Measurements from ENCODE around the gene FOXD2. TPM values are rescaled to one million over a fixed set of nuclear protein-coding genes. Genes with fewer than 3 reads are reported as not detected.

FOXD2 gene
- 0.79 and 1.0 TPM in 2 replicates for total RNA-seq (2014; rRNA removed; shearing (Covaris generic))
- 2.3 and 3.1 TPM in 2 replicates for polyA plus RNA-seq (2015; cell fraction: cytosol; rRNA removed)
- polyA plus RNA-seq (2015; cell fraction: nucleus; rRNA removed): 0.72 and 1.8 TPM in 2 replicates

- in situ Hi-C loops (cut with HindIII; ENCODE audit: low pct_unique_long_range_greater_than_20kb, low sequenced_read_pairs): no loop called here
- peak; percentile 74 for DNase-seq (ENCODE audit: low read depth, low spot score)
Measured at GRCh38 chr1:47437447-47438164, at the start of gene FOXD2. TSS of gene FOXD2 (plus strand) at chr1:47438044. CDS start at chr1:47438136, 92 bp downstream.

- peak; percentile 78 for DNase-seq (ENCODE audit: low read depth, low spot score)
- in situ Hi-C loops (cut with HindIII; ENCODE audit: low pct_unique_long_range_greater_than_20kb, low sequenced_read_pairs): no loop called here
Measured at GRCh38 chr1:47388891-47389238, 49.0 kb upstream of the FOXD2 start.

DNA sequence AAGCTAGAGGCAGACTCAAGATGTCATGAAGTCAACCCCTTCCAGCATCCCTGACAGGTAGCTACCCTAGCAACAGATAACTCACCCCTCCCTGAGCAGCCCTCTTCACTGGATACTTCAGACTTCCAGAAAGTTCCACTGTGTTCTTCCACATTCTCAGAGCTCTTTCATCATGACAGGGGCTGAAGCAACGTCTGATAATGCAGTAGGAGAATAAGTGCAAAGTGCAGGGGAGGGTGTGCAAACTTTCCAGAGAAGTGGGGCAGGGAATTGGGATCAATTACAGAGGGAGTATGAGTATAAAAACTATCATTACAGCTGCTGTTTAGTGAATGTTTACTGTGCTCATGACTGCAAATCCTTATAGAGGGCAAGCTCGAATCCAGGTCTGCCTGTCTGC, 48.1 kb upstream of the FOXD2 start:
- no peak for DNase-seq (ENCODE audit: low read depth, low spot score)
- in situ Hi-C loops (cut with HindIII; ENCODE audit: low pct_unique_long_range_greater_than_20kb, low sequenced_read_pairs): no loop called here

- no peak for DNase-seq (ENCODE audit: low read depth, low spot score)
- in situ Hi-C loops (cut with HindIII; ENCODE audit: low pct_unique_long_range_greater_than_20kb, low sequenced_read_pairs): no loop called here
Measured at GRCh38 chr1:47390843-47391242, 47.0 kb upstream of the FOXD2 start.

- no peak for DNase-seq (ENCODE audit: low read depth, low spot score)
- in situ Hi-C loops (cut with HindIII; ENCODE audit: low pct_unique_long_range_greater_than_20kb, low sequenced_read_pairs): no loop called here
Measured at GRCh38 chr1:47393141-47393540, 44.7 kb upstream of the FOXD2 start.

DNA sequence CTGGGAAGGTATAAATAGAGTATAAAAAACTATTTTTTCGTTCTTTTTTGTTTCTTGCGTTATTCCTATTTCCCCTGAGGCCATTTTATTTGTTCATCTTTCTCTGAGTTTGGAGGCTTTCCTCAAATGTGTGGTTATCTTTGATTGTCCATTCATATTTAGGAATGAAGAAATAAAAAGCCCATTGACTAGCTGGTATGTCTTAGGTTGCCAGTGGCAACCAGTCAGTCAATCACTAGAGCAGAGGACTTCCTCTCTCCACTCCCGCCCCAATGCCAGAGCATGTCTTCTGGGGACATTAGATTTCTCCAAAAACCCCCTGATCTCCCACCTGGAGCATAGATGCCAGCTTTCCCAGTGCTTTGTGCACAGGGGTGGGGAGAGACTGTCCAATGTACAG, 42.4 kb upstream of the FOXD2 start:
- in situ Hi-C loops (cut with HindIII; ENCODE audit: low pct_unique_long_range_greater_than_20kb, low sequenced_read_pairs): no loop called here
- DNase-seq (ENCODE audit: low read depth, low spot score): peak; percentile 89

DNA sequence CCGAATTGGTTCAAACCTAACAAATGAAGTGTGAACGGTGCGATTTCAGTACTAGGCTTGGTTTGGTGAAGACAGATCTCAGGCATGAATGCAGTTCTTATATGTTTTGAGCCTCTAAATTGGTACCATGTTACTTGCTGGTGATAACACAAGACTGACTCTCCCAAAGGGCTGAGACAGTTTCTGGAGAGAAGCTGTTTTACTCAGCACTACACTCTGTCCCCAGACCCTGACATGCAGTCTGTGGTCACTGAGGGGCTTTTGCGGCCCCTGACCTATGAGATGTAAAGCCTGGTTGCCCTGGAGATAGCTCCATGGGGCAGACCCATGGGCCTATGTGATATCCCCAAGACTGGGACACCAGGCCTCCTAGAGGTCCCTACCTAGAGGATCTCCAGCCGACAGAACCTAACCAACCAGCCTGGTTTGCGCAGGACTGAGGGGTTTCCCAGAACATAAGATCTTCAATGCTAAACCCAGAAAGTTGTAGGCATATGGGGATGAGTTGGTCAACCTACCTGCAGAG, 41.1 kb upstream of the FOXD2 start:
- in situ Hi-C loops (cut with HindIII; ENCODE audit: low pct_unique_long_range_greater_than_20kb, low sequenced_read_pairs): no loop called here

GRCh38 chr1:47399138-47399845, 38.6 kb upstream of the FOXD2 start:
- in situ Hi-C loops (cut with HindIII; ENCODE audit: low pct_unique_long_range_greater_than_20kb, low sequenced_read_pairs): no loop called here

More for the DNA sequence above, 41.1 kb upstream of the FOXD2 start:
- no peak for DNase-seq (ENCODE audit: low read depth, low spot score)

GRCh38 chr1:47399846-47400155, 38.0 kb upstream of the FOXD2 start:
- in situ Hi-C loops (cut with HindIII; ENCODE audit: low pct_unique_long_range_greater_than_20kb, low sequenced_read_pairs): no loop called here

More at GRCh38 chr1:47399138-47399845, 38.6 kb upstream of the FOXD2 start:
- no peak for DNase-seq (ENCODE audit: low read depth, low spot score)

GRCh38 chr1:47401761-47402160, 36.1 kb upstream of the FOXD2 start:
- DNase-seq (ENCODE audit: low read depth, low spot score): no peak
- in situ Hi-C loops (cut with HindIII; ENCODE audit: low pct_unique_long_range_greater_than_20kb, low sequenced_read_pairs): no loop called here

More at GRCh38 chr1:47399846-47400155, 38.0 kb upstream of the FOXD2 start:
- DNase-seq (ENCODE audit: low read depth, low spot score): no peak

DNA sequence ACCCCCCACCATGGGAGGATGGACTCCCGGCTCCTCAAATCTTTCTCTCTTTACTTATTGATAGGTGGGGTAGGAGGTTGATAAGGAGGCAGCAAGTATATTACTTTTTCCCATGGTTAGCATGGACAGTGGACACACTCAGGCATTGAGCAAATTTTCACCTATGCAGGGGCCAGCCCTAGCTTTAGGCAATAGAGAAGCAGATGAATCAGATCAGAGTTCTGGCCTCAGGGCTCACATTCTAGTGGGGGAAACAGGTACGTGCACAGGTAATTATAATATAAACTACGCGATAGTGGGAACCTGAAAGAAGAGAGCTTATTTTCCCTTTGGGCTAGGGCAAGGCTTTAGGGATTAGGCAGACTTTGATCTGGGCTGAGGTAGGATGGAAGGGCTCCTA, 35.3 kb upstream of the FOXD2 start:
- DNase-seq (ENCODE audit: low read depth, low spot score): no peak
- in situ Hi-C loops (cut with HindIII; ENCODE audit: low pct_unique_long_range_greater_than_20kb, low sequenced_read_pairs): no loop called here

DNA sequence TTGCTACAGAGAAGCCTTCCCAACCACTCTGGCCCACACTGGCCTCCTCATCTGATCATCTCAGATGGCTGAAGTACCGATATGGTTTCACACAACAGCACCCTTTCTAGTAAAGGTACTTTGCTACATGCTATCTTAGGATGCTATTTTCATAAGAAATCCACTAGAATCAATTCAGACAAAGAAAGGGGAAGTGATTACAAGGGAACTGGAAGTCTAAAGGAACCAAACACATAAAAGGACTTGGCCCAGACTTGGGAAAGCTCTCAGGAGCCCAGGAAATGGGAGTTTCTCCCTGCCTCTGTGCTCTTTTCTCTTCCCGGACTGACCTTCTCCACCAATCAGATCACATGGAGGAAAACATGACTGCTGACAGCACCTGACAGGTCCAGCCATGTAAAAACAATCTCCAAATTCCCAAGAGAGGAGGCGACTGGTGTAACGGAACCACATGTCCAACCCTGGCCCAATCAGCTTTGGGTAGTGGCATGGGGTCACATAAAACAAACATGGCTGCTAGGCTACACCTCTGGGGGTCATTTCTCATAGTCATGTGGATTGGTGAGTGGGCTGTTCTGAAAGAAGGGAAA, 34.4 kb upstream of the FOXD2 start:
- peak; percentile 29 for DNase-seq (ENCODE audit: low read depth, low spot score)
- in situ Hi-C loops (cut with HindIII; ENCODE audit: low pct_unique_long_range_greater_than_20kb, low sequenced_read_pairs): no loop called here

DNA sequence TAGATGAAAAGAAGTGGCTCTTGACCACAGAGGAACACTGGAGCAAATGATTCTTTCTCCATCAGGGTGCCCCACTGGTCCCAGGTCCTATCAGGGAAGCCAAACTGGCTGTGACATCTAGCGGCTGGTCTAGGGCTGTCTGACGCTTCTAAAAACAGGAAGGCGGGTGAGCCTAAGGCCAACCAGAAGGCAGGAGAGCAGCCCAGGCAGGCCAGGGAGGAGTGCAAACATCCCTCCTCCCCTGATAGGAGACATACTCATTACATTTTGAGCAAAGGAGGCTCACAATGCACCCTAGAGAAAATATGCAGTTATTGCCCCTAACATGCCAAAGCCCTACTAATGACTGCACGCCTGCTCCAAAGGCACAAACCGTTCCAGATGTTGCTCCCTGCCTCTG, 32.1 kb upstream of the FOXD2 start:
- in situ Hi-C loops (cut with HindIII; ENCODE audit: low pct_unique_long_range_greater_than_20kb, low sequenced_read_pairs): no loop called here
- no peak for DNase-seq (ENCODE audit: low read depth, low spot score)

- in situ Hi-C loops (cut with HindIII; ENCODE audit: low pct_unique_long_range_greater_than_20kb, low sequenced_read_pairs): no loop called here
- no peak for DNase-seq (ENCODE audit: low read depth, low spot score)
Measured at GRCh38 chr1:47406966-47407365, 30.9 kb upstream of the FOXD2 start.

- in situ Hi-C loops (cut with HindIII; ENCODE audit: low pct_unique_long_range_greater_than_20kb, low sequenced_read_pairs): no loop called here
- no peak for DNase-seq (ENCODE audit: low read depth, low spot score)
Measured at GRCh38 chr1:47407481-47407880, 30.4 kb upstream of the FOXD2 start.

GRCh38 chr1:47409311-47410067, 28.4 kb upstream of the FOXD2 start:
- in situ Hi-C loops (cut with HindIII; ENCODE audit: low pct_unique_long_range_greater_than_20kb, low sequenced_read_pairs): no loop called here
- no peak for DNase-seq (ENCODE audit: low read depth, low spot score)

GRCh38 chr1:47410068-47410455, 27.8 kb upstream of the FOXD2 start:
- in situ Hi-C loops (cut with HindIII; ENCODE audit: low pct_unique_long_range_greater_than_20kb, low sequenced_read_pairs): no loop called here
- no peak for DNase-seq (ENCODE audit: low read depth, low spot score)

DNA sequence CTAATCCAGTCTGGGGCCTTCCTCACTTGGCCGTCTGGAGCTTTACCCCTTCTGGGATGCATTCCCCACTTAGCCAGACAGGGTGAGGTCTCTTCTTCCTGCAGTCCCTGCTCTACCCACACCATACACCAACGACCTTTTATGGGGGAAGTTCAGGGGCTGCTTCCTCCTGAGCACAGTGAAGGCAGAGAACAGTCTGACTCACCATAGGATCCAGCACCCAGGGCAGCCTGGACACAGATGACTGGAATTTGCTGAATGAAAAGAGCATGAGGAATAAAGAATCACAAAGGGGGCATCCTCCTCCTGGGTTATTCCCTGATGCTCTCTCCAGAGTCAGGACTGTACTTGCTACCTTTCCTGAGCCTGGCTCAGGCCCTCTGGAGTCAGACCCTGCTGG, 26.4 kb upstream of the FOXD2 start:
- in situ Hi-C loops (cut with HindIII; ENCODE audit: low pct_unique_long_range_greater_than_20kb, low sequenced_read_pairs): no loop called here
- DNase-seq (ENCODE audit: low read depth, low spot score): no peak

Data from SK-MEL-5 (cell line).